ENCODE data around the gene TNIP2. TPM values are rescaled to one million over a fixed set of nuclear protein-coding genes. Genes with fewer than 3 reads are reported as not detected.

The TNIP2 gene
- total RNA-seq, 1 experiment from 2014 or later = 31.9 TPM

DNA sequence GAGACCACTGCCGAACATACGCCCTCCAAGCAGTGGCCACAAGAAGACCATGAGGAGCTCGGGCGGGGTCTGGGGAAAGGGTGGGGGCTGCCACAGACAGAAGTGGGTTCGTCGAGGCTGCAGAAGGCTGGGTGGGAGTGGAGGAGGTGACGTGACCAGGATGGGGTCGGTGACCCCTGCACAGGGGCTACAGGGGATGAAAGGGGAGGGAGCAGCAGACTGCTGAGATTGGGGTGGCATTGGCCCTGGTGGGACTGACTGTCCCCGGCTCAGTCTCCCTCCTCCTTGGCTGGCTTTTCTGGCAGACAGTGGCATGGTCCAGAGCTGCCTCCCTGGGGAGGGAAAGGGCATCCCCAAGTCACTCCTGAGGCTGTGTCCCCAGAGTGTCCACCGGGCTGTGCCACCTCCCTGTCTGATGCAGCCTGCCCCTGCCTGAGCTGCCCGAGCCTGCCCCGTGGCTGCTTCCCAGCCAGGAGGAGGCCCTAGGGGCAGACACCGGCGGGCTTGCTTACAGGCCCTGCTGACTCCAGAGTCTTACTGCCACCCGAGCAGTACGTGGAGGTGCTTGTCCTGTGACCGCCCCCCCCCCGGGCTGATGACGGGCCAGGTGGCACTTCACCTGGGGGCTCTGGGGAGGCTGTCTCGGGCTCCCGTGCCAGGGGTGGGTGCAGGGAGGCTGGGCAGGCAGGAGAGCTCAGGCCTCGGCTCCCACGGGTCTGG is 44.0 kb upstream of the TNIP2 start:
- ChIA-PET CTCF (no interaction called here), POLR2A (ENCODE audit: low non-redundant PET) (no interaction called here)
- no peak overlapping the region for H3K27ac ChIP-seq (ENCODE audit: low read depth, low read length, poor library complexity, severe bottlenecking)
- H3K27me3 ChIP-seq (replicated peaks; ENCODE audit: insufficient read depth, low read depth, low read length, poor library complexity) = no peaks in the 10 kb centered on the region
- H3K9me3 ChIP-seq (ENCODE audit: low read depth, low read length, poor library complexity, severe bottlenecking) = no peaks in the 10 kb centered on the region
- no peak overlapping the region for H3K4me3 ChIP-seq (ENCODE audit: low read depth, low read length, poor library complexity, severe bottlenecking)
- TF ChIP-seq, protein P1, sequence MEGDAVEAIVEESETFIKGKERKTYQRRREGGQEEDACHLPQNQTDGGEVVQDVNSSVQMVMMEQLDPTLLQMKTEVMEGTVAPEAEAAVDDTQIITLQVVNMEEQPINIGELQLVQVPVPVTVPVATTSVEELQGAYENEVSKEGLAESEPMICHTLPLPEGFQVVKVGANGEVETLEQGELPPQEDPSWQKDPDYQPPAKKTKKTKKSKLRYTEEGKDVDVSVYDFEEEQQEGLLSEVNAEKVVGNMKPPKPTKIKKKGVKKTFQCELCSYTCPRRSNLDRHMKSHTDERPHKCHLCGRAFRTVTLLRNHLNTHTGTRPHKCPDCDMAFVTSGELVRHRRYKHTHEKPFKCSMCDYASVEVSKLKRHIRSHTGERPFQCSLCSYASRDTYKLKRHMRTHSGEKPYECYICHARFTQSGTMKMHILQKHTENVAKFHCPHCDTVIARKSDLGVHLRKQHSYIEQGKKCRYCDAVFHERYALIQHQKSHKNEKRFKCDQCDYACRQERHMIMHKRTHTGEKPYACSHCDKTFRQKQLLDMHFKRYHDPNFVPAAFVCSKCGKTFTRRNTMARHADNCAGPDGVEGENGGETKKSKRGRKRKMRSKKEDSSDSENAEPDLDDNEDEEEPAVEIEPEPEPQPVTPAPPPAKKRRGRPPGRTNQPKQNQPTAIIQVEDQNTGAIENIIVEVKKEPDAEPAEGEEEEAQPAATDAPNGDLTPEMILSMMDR (conservative IDR thresholded peaks at IDR 0.05; ENCODE audit: low read depth, low read length) = no peak
- no peak for TF ChIP-seq EZH2 (IDR thresholded peaks at IDR 0.05; ENCODE audit: borderline replicate concordance, low read depth, low read length, poor library complexity, severe bottlenecking)
- peaks cover 11% of the 10 kb centered on the region for H3K4me1 ChIP-seq (ENCODE audit: insufficient read depth, low read length, poor library complexity, severe bottlenecking)
- no peak for DNase-seq (ENCODE audit: low spot score)
- intact Hi-C loops (cut with micrococcal nuclease; ENCODE audit: unreplicated experiment) = no loop called here
- no TSS peak for BruUV-seq (replicated peaks)
- no peaks in the 10 kb centered on the region for H3K36me3 ChIP-seq (ENCODE audit: insufficient read depth, low read length, poor library complexity, severe bottlenecking)

DNA sequence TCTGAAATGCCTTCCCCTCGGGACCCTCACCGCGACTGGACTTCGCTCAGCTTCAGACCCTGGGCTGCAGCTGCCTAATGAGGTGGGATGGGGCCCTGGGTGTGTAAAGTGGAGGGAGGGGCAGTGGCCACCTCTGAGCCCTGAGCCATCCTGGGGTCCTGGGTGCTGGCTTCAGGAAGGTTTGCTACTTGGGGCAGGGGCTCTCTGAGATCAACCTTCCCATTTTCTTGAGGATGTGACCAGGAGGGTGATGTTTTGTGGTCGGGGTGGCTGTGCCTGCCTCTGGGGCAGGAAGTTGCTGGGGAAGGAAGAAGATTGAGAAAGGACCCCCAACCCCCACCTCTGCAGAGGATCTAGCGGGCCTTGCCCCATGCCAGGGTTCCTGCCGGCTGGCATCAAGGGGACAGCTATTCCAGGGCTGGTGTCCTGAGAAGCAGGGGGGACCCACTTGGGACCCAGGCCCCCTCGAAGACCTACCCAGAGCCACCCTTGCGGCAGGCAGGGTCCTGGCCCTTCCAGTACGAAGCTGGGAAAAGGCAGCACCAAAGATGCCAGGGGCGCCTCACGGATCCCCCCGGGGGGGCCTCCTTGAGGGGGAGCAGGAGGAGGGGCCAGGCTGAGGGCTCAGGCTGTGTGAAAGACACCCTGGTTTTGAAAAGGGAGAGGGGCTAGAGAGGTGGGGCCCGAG is 43.2 kb upstream of the TNIP2 start:
- TF ChIP-seq, protein P1 (conservative IDR thresholded peaks at IDR 0.05; ENCODE audit: low read depth, low read length) = no peak
- TF ChIP-seq EZH2 (IDR thresholded peaks at IDR 0.05; ENCODE audit: borderline replicate concordance, low read depth, low read length, poor library complexity, severe bottlenecking) = no peak
- POLR2A ChIA-PET (ENCODE audit: low non-redundant PET) = no interaction called here
- Histone ChIP-seq H3K36me3 (ENCODE audit: insufficient read depth, low read length, poor library complexity, severe bottlenecking) (no peaks in the 10 kb centered on the region), H3K4me1 (ENCODE audit: insufficient read depth, low read length, poor library complexity, severe bottlenecking) (peaks cover 16% of the 10 kb centered on the region), H3K4me3 (ENCODE audit: low read depth, low read length, poor library complexity, severe bottlenecking) (no peak overlapping the region), H3K27me3 (replicated peaks; ENCODE audit: insufficient read depth, low read depth, low read length, poor library complexity) (no peaks in the 10 kb centered on the region), H3K27ac (ENCODE audit: low read depth, low read length, poor library complexity, severe bottlenecking) (no peak overlapping the region), H3K9me3 (ENCODE audit: low read depth, low read length, poor library complexity, severe bottlenecking) (no peaks in the 10 kb centered on the region)
- CTCF ChIA-PET = no interaction called here
- no peak for DNase-seq (ENCODE audit: low spot score)
- intact Hi-C loops (cut with micrococcal nuclease; ENCODE audit: unreplicated experiment) = no loop called here
- no TSS peak for BruUV-seq (replicated peaks)

- H3K27ac ChIP-seq (ENCODE audit: low read depth, low read length, poor library complexity, severe bottlenecking) = no peak overlapping the region
- TF ChIP-seq EZH2 (IDR thresholded peaks at IDR 0.05; ENCODE audit: borderline replicate concordance, low read depth, low read length, poor library complexity, severe bottlenecking) = no peak
- TF ChIP-seq, protein P1 (conservative IDR thresholded peaks at IDR 0.05; ENCODE audit: low read depth, low read length) = no peak
- DNase-seq (ENCODE audit: low spot score) = no peak
Measured at GRCh38 chr4:2798399-2799223, 42.5 kb upstream of the TNIP2 start.

More at GRCh38 chr4:2798399-2799223, 42.5 kb upstream of the TNIP2 start:
- BruUV-seq (replicated peaks) = no TSS peak
- H3K27me3 ChIP-seq (replicated peaks; ENCODE audit: insufficient read depth, low read depth, low read length, poor library complexity) = no peaks in the 10 kb centered on the region
- H3K4me3 ChIP-seq (ENCODE audit: low read depth, low read length, poor library complexity, severe bottlenecking) = no peak overlapping the region
- H3K9me3 ChIP-seq (ENCODE audit: low read depth, low read length, poor library complexity, severe bottlenecking) = no peaks in the 10 kb centered on the region
- intact Hi-C loops (cut with micrococcal nuclease; ENCODE audit: unreplicated experiment) = no loop called here
- peaks cover 23% of the 10 kb centered on the region for H3K4me1 ChIP-seq (ENCODE audit: insufficient read depth, low read length, poor library complexity, severe bottlenecking)
- ChIA-PET POLR2A (ENCODE audit: low non-redundant PET) (no interaction called here), CTCF (no interaction called here)
- no peaks in the 10 kb centered on the region for H3K36me3 ChIP-seq (ENCODE audit: insufficient read depth, low read length, poor library complexity, severe bottlenecking)

Measured in A673 (cell line).